T-helper 1 cell treated with Interleukin-12 subunit alpha and Interleukin-12 subunit beta and Interleukin-4 antibody, amounts not matched to agents 30 μg/mL and 1 μg/mL, for 36 hours (primary cell): ENCODE data around the gene RSRC1.
"Not testable (repeated sequence)": the region's sequence is repeated elsewhere in the genome, so short reads cannot be mapped to it uniquely, and the experiment has no call there.

Experiments used
- H3K27ac Mint-ChIP-seq: one replicate; pipeline ENCODE4 v1.8.0; 2021; ENCODE audit warnings: mild to moderate bottlenecking, mixed read lengths
- H3K27me3 Mint-ChIP-seq: one replicate; pipeline ENCODE4 v1.8.0; 2021; ENCODE audit warnings: low read depth, mixed read lengths
- H3K36me3 Mint-ChIP-seq: one replicate; pipeline ENCODE4 v1.8.0; 2021; ENCODE audit warnings: low read depth, mixed read lengths
- H3K4me1 Mint-ChIP-seq: one replicate; pipeline ENCODE4 v1.8.0; 2021; ENCODE audit warnings: low read depth, mixed read lengths
- H3K4me3 Mint-ChIP-seq: one replicate; pipeline ENCODE4 v1.8.0; 2021; ENCODE audit warnings: mild to moderate bottlenecking, moderate library complexity, mixed read lengths
- H3K9me3 Mint-ChIP-seq: one replicate; pipeline ENCODE4 v1.8.0; 2021; ENCODE audit warnings: mixed read lengths

The RSRC1 gene

DNA sequence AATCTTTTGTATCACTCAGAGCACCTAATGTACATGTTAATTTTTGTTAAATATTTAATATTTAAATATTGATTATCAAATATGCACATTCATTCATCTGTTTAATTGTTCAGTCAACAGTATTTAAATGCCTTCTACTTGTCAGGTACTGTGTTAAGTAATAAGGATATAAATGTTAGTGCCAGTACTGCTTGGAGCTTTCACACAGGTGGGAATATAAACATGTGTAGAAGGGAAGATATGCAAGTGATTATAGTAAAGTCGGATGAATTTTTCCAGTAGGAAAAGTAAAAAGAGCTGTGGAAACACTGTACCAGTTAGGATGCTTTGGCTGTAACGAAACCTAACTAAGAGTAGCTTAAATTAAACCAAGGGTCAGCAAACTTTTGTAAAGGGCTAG lies 95.4 kb downstream of the RSRC1 start:
- H3K4me1 Mint-ChIP-seq: no peaks in the 10 kb centered on the region
- no peak overlapping the region for H3K4me3 Mint-ChIP-seq
- H3K9me3 Mint-ChIP-seq: peaks cover 19% of the 10 kb centered on the region
- peaks cover 9% of the 10 kb centered on the region for H3K36me3 Mint-ChIP-seq
- no peaks in the 10 kb centered on the region for H3K27me3 Mint-ChIP-seq
- no peak overlapping the region for H3K27ac Mint-ChIP-seq

DNA sequence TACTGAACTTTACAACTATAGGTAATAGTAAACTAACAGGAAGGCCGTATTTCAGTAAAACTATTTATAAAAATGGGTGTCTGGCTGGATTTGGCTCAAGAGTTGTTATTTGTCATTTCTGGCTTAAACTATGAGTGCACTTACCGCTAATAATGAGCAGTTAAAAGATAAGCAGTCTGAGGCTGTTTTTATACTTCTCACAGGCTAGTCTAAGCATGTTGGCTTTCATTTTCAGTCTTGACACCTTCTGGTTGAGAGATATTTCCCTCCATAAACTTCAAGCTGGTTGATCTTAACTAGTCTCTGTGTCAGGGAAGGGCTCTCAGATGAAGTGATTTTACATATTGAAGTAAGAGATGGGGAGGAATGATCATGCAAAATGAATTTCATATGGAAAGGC lies 96.1 kb downstream of the RSRC1 start:
- H3K36me3 Mint-ChIP-seq: peaks cover 9% of the 10 kb centered on the region
- H3K4me1 Mint-ChIP-seq: no peaks in the 10 kb centered on the region
- no peaks in the 10 kb centered on the region for H3K27me3 Mint-ChIP-seq
- no peak overlapping the region for H3K27ac Mint-ChIP-seq
- no peak overlapping the region for H3K4me3 Mint-ChIP-seq
- H3K9me3 Mint-ChIP-seq: peaks cover 13% of the 10 kb centered on the region

- Mint-ChIP-seq H3K9me3 (no peaks in the 10 kb centered on the region), H3K36me3 (no peaks in the 10 kb centered on the region), H3K4me1 (no peaks in the 10 kb centered on the region), H3K4me3 (no peak overlapping the region), H3K27ac (no peak overlapping the region), H3K27me3 (no peaks in the 10 kb centered on the region)
Observed at GRCh38 chr3:158210067-158210466, 100.2 kb downstream of the RSRC1 start.

GRCh38 chr3:158213461-158213860 lies 103.6 kb downstream of the RSRC1 start:
- Mint-ChIP-seq H3K27me3 (no peaks in the 10 kb centered on the region), H3K27ac (no peak overlapping the region), H3K4me1 (no peaks in the 10 kb centered on the region), H3K36me3 (peaks cover 2% of the 10 kb centered on the region), H3K9me3 (no peaks in the 10 kb centered on the region), H3K4me3 (no peak overlapping the region)

- no peaks in the 10 kb centered on the region for H3K9me3 Mint-ChIP-seq
- peaks cover 2% of the 10 kb centered on the region for H3K36me3 Mint-ChIP-seq
- H3K27me3 Mint-ChIP-seq: no peaks in the 10 kb centered on the region
- H3K4me3 Mint-ChIP-seq: no peak overlapping the region
- H3K27ac Mint-ChIP-seq: no peak overlapping the region
- H3K4me1 Mint-ChIP-seq: no peaks in the 10 kb centered on the region
Observed at GRCh38 chr3:158217992-158218391, 108.1 kb downstream of the RSRC1 start.

DNA sequence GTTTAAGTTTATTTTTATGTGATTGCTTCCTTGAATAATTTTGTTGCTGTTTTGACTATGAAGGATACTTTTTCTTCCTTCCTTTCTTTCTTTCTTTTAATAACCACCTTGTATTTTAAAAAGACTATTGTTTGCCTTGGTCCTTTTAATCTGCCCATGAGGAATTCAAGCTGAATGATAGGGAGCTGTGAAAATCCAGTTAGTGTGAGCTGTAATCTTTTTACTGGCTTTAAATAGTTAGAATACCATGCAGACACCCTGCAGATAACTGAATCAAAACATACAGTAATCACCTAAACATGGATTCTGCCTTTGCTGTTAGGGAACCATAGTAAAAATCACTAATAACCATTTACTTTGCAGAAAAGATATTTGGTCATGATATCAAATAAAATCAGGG lies 110.7 kb downstream of the RSRC1 start:
- H3K27ac Mint-ChIP-seq: no peak overlapping the region
- no peak overlapping the region for H3K4me3 Mint-ChIP-seq
- no peaks in the 10 kb centered on the region for H3K9me3 Mint-ChIP-seq
- H3K27me3 Mint-ChIP-seq: no peaks in the 10 kb centered on the region
- H3K36me3 Mint-ChIP-seq: peaks cover 2% of the 10 kb centered on the region
- no peaks in the 10 kb centered on the region for H3K4me1 Mint-ChIP-seq

DNA sequence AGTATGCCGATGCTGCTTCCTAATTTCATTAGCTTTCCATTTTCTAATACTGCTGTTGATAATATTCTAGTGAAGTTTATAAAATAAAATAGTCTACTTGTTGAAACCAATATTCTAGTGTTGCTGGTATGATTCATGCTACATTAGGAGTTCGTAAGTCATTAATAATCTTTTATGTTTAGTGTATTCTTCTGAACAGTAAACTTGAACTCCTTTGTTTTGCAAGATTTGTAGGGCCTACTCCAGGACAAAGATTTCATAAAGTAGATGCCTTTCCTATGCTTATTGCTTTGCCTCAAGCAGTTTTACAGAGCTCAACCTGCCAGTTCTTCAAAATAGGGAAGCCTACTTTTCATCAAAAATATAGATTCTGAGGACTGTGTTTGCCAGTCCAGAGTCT lies 111.5 kb downstream of the RSRC1 start:
- Mint-ChIP-seq H3K4me3 (no peak overlapping the region), H3K27me3 (no peaks in the 10 kb centered on the region), H3K4me1 (no peaks in the 10 kb centered on the region), H3K36me3 (peaks cover 2% of the 10 kb centered on the region), H3K9me3 (no peaks in the 10 kb centered on the region), H3K27ac (no peak overlapping the region)

GRCh38 chr3:158226429-158226828 lies 116.5 kb downstream of the RSRC1 start:
- H3K36me3 Mint-ChIP-seq: no peaks in the 10 kb centered on the region
- no peak overlapping the region for H3K4me3 Mint-ChIP-seq
- no peaks in the 10 kb centered on the region for H3K4me1 Mint-ChIP-seq
- no peak overlapping the region for H3K27ac Mint-ChIP-seq
- no peaks in the 10 kb centered on the region for H3K9me3 Mint-ChIP-seq
- no peaks in the 10 kb centered on the region for H3K27me3 Mint-ChIP-seq

DNA sequence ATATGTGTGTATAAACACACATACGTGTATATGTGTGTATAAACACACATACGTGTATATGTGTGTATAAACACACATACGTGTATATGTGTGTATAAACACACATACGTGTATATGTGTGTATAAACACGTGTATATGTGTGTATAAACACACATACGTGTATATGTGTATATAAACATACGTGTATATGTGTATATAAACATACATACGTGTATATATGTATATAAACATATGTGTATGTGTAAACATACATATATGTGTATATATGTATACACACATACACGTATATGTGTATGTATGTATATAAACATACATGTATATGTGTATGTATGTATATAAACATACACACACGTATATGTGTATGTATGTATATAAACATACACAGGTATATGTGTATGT lies 119.1 kb downstream of the RSRC1 start:
- not testable (repeated sequence) for H3K27ac Mint-ChIP-seq, H3K9me3 Mint-ChIP-seq, H3K4me3 Mint-ChIP-seq, H3K27me3 Mint-ChIP-seq, H3K36me3 Mint-ChIP-seq, H3K4me1 Mint-ChIP-seq

DNA sequence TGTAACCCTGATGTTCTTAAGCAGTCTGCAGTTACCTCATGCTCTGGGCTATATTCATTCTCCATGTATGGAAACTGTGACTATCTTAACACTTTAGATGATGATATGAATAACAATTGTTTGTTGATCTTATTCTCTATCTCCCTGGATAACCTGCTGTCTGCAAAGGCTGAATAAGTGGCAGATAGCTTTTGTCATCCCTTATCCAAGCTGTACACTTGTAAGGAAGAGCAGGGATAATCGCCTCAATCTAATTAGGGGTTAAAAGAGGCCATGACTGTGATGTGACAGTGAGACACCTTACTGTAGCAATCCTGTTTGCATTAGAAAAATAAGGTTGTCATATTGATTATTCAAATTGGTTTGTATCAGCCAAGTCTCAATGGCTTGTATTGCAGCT lies 123.9 kb downstream of the RSRC1 start:
- H3K27me3 Mint-ChIP-seq: no peaks in the 10 kb centered on the region
- no peaks in the 10 kb centered on the region for H3K4me1 Mint-ChIP-seq
- H3K27ac Mint-ChIP-seq: no peak overlapping the region
- H3K9me3 Mint-ChIP-seq: peaks cover 3% of the 10 kb centered on the region
- H3K36me3 Mint-ChIP-seq: peaks cover 7% of the 10 kb centered on the region
- no peak overlapping the region for H3K4me3 Mint-ChIP-seq

GRCh38 chr3:158244274-158244673 lies 134.4 kb downstream of the RSRC1 start:
- H3K27ac Mint-ChIP-seq: no peak overlapping the region
- no peaks in the 10 kb centered on the region for H3K27me3 Mint-ChIP-seq

DNA sequence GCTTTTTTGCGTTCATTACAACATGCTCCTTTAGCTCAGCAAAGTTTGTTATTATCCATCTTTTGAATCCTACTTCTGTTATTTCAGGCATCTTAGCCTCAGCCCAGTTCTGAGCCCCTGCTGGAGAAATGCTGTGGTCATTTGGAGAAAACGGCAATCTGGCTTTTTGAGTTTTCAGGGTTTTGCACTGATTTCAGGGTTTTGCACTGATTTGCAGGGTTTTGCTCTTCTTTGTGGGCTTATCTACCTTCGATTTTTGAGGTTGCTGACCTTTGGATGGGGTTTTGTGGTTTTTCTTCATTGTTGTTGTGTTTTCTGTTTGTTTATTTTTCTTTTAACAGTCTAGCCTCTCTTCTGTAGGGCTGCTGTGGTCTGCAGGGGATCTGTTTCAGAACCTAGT lies 137.4 kb downstream of the RSRC1 start:
- Mint-ChIP-seq H3K27ac (no peak overlapping the region), H3K27me3 (no peaks in the 10 kb centered on the region), H3K4me3 (no peak overlapping the region), H3K4me1 (peaks cover 1% of the 10 kb centered on the region), H3K9me3 (peaks cover 26% of the 10 kb centered on the region), H3K36me3 (peaks cover 5% of the 10 kb centered on the region)

More at GRCh38 chr3:158244274-158244673, 134.4 kb downstream of the RSRC1 start:
- no peaks in the 10 kb centered on the region for H3K4me1 Mint-ChIP-seq
- peaks cover 18% of the 10 kb centered on the region for H3K9me3 Mint-ChIP-seq
- peaks cover 5% of the 10 kb centered on the region for H3K36me3 Mint-ChIP-seq
- no peak overlapping the region for H3K4me3 Mint-ChIP-seq

DNA sequence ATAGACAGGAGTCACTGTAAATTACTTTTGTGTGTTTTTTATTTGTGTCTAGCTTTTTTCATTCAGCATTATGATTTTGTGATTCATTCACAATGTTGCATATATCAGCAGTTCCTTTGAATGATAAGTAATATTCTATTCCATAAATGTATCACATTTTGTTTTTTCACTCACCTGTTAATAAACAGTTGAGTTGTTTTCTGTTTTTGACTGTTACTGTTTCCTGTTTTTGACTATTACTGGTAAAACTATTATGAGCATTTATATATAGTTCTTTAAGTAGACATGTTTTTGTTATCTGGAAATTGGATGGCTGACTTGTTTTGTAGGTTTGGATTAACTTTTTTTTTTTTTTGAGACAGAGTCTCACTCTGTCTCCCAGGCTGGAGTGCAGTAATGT lies 138.4 kb downstream of the RSRC1 start:
- peaks cover 1% of the 10 kb centered on the region for H3K4me1 Mint-ChIP-seq
- H3K27me3 Mint-ChIP-seq: no peaks in the 10 kb centered on the region
- no peak overlapping the region for H3K27ac Mint-ChIP-seq
- peaks cover 11% of the 10 kb centered on the region for H3K36me3 Mint-ChIP-seq
- H3K9me3 Mint-ChIP-seq: peaks cover 36% of the 10 kb centered on the region
- no peak overlapping the region for H3K4me3 Mint-ChIP-seq

DNA sequence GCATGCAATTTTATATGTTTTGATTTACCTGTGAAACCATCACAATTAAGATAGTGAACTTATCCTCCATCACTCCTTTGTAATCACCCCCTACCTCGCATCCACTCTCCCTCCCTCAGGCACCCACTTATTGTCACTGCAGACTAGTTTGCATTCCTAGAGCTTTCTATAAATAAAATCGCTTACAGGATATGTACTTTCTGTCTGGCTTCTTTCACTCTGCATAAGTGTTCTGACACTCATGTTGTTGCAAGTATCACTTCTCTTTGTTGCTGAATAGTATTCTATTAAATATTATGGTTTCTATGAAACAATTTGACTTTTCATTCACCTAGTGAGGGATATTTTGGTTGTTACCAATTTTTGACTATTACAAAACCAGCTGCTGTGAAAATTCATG lies 139.3 kb downstream of the RSRC1 start:
- H3K9me3 Mint-ChIP-seq: peaks cover 37% of the 10 kb centered on the region
- peaks cover 1% of the 10 kb centered on the region for H3K4me1 Mint-ChIP-seq
- H3K27me3 Mint-ChIP-seq: no peaks in the 10 kb centered on the region
- no peak overlapping the region for H3K27ac Mint-ChIP-seq
- no peak overlapping the region for H3K4me3 Mint-ChIP-seq
- peaks cover 11% of the 10 kb centered on the region for H3K36me3 Mint-ChIP-seq

- H3K36me3 Mint-ChIP-seq: peaks cover 5% of the 10 kb centered on the region
- H3K27ac Mint-ChIP-seq: no peak overlapping the region
- no peak overlapping the region for H3K4me3 Mint-ChIP-seq
- H3K9me3 Mint-ChIP-seq: peaks cover 20% of the 10 kb centered on the region
- no peaks in the 10 kb centered on the region for H3K27me3 Mint-ChIP-seq
- H3K4me1 Mint-ChIP-seq: no peaks in the 10 kb centered on the region
Observed at GRCh38 chr3:158258619-158259018, 148.7 kb downstream of the RSRC1 start.

DNA sequence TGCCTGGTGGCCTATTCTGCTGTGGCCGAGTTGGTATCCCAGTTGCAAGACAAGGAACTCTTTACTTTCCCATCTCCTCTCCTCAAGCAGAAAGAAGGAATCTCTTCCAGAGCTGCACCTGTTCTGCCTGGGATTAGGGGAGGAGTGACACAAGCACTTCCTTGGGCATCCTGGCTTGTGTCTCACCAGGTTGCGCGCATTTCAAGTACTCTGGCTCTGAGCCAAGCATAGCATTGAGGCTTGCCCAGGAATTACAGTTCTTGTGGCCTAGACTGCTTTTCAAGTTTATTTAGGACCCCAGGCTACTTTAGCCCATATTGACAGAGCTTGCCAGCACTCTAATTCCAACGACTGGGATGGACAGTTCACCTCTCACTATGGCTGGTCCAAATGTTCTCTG lies 150.5 kb downstream of the RSRC1 start:
- no peaks in the 10 kb centered on the region for H3K4me1 Mint-ChIP-seq
- H3K27ac Mint-ChIP-seq: no peak overlapping the region
- peaks cover 27% of the 10 kb centered on the region for H3K9me3 Mint-ChIP-seq
- no peaks in the 10 kb centered on the region for H3K27me3 Mint-ChIP-seq
- H3K36me3 Mint-ChIP-seq: peaks cover 5% of the 10 kb centered on the region
- H3K4me3 Mint-ChIP-seq: no peak overlapping the region
